ENCODE measurements around the gene ABHD6. TPM values are rescaled to one million over a fixed set of nuclear protein-coding genes. Genes with fewer than 3 reads are reported as not detected.

The ABHD6 gene
- total RNA-seq, 2 experiments from 2014 or later, result 0.71 to 1.9 TPM

- no peak for ATAC-seq (ENCODE audit: poor library complexity)
- no peak for DNase-seq
- ChIA-PET CTCF (no interaction called here), POLR2A (no interaction called here)
- Mint-ChIP-seq H3K27me3 (peaks cover 13% of the 10 kb centered on the region), H3K36me3 (ENCODE audit: low read depth) (no peaks in the 10 kb centered on the region), H3K27ac (no peak overlapping the region), H3K4me1 (ENCODE audit: low read depth) (no peaks in the 10 kb centered on the region), H3K9me3 (no peaks in the 10 kb centered on the region), H3K4me3 (no peak overlapping the region)
- intact Hi-C loops (cut with DNase I, micrococcal nuclease), result no loop called here
- H3K4me3 ChIP-seq (ENCODE audit: low read length), result no peak overlapping the region
- peaks cover 3 to 8% of the 10 kb centered on the region in 2 experiments for H3K9me3 ChIP-seq (ENCODE audit: control insufficient read depth in 1 of 2, insufficient read depth in 1 of 2, low read length in 2 of 2)
- H3K27me3 ChIP-seq (ENCODE audit: control insufficient read depth in 1 of 2, insufficient read depth in 2 of 2, low read length in 2 of 2), result peaks cover 0 to 6% of the 10 kb centered on the region in 2 experiments
- no peak overlapping the region for H3K27ac ChIP-seq (ENCODE audit: low read depth in 1 of 2, low read length in 2 of 2)
- H3K36me3 ChIP-seq (ENCODE audit: insufficient read depth, low read length), result no peaks in the 10 kb centered on the region
- TF ChIP-seq CTCF (IDR thresholded peaks at IDR 0.05), result no peak
- peaks cover 6% of the 10 kb centered on the region for H3K4me1 ChIP-seq (ENCODE audit: insufficient read depth, low read length)
Observed at GRCh38 chr3:58197588-58197987, 40.0 kb upstream of the ABHD6 start.

- Histone ChIP-seq H3K27me3 (ENCODE audit: control insufficient read depth in 1 of 2, insufficient read depth in 2 of 2, low read length in 2 of 2) (peaks cover 0 to 8% of the 10 kb centered on the region in 2 experiments), H3K4me3 (ENCODE audit: low read length) (no peak overlapping the region), H3K4me1 (ENCODE audit: insufficient read depth, low read length) (peaks cover 6% of the 10 kb centered on the region), H3K36me3 (ENCODE audit: insufficient read depth, low read length) (no peaks in the 10 kb centered on the region), H3K27ac (ENCODE audit: low read depth in 1 of 2, low read length in 2 of 2) (no peak overlapping the region), H3K9me3 (ENCODE audit: control insufficient read depth in 1 of 2, insufficient read depth in 1 of 2, low read length in 2 of 2) (peaks cover 8% of the 10 kb centered on the region in 2 experiments)
- no peaks in the 10 kb centered on the region for H3K9me3 Mint-ChIP-seq
- no peak for TF ChIP-seq CTCF (IDR thresholded peaks at IDR 0.05)
- peaks cover 19% of the 10 kb centered on the region for H3K27me3 Mint-ChIP-seq
- H3K4me3 Mint-ChIP-seq, result no peak overlapping the region
- no peaks in the 10 kb centered on the region for H3K4me1 Mint-ChIP-seq (ENCODE audit: low read depth)
- no peak overlapping the region for H3K27ac Mint-ChIP-seq
- intact Hi-C loops (cut with DNase I, micrococcal nuclease), result no loop called here
- no peak for DNase-seq
- CTCF ChIA-PET, result no interaction called here
- H3K36me3 Mint-ChIP-seq (ENCODE audit: low read depth), result no peaks in the 10 kb centered on the region
- POLR2A ChIA-PET, result no interaction called here
- no peak for ATAC-seq (ENCODE audit: poor library complexity)
Observed at GRCh38 chr3:58198362-58198761, 39.2 kb upstream of the ABHD6 start.

GRCh38 chr3:58198804-58199203, 38.8 kb upstream of the ABHD6 start:
- H3K9me3 Mint-ChIP-seq, result no peaks in the 10 kb centered on the region
- ATAC-seq (ENCODE audit: poor library complexity), result no peak

More at GRCh38 chr3:58198804-58199203, 38.8 kb upstream of the ABHD6 start:
- Histone ChIP-seq H3K36me3 (ENCODE audit: insufficient read depth, low read length) (no peaks in the 10 kb centered on the region), H3K27me3 (ENCODE audit: control insufficient read depth in 1 of 2, insufficient read depth in 2 of 2, low read length in 2 of 2) (peaks cover 0 to 8% of the 10 kb centered on the region in 2 experiments), H3K4me3 (ENCODE audit: low read length) (no peak overlapping the region), H3K9me3 (ENCODE audit: control insufficient read depth in 1 of 2, insufficient read depth in 1 of 2, low read length in 2 of 2) (peaks cover 8% of the 10 kb centered on the region in 2 experiments), H3K4me1 (ENCODE audit: insufficient read depth, low read length) (peaks cover 6% of the 10 kb centered on the region), H3K27ac (ENCODE audit: low read depth in 1 of 2, low read length in 2 of 2) (no peak overlapping the region)
- no peak for DNase-seq
- Mint-ChIP-seq H3K36me3 (ENCODE audit: low read depth) (no peaks in the 10 kb centered on the region), H3K4me1 (ENCODE audit: low read depth) (no peaks in the 10 kb centered on the region), H3K4me3 (no peak overlapping the region), H3K27me3 (peaks cover 19% of the 10 kb centered on the region), H3K27ac (no peak overlapping the region)
- TF ChIP-seq CTCF (IDR thresholded peaks at IDR 0.05), result no peak
- intact Hi-C loops (cut with DNase I, micrococcal nuclease), result no loop called here
- POLR2A ChIA-PET, result no interaction called here
- CTCF ChIA-PET, result no interaction called here
